K562 (cell line): ENCODE results near the gene PSD2. TPM values are rescaled to one million over a fixed set of nuclear protein-coding genes. Genes with fewer than 3 reads are reported as not detected.

Experiments
- ATAC-seq: fragments of 200-7000 bp; cut with Tn5 transposase; 3 replicates; pipeline ENCODE4 v1.9.1; 2020; ENCODE audit warnings: moderate library complexity
- BruUV-seq: library from RNA; stranded (reverse); fragments of 400-500 nt; replicated peaks from 2 replicates; lab custom pipeline; 2021; lab: Mats Ljungman, UMichigan
- CTCF ChIA-PET: fragments of 300-600 bp; formaldehyde crosslinking; extraction: SDS; loops from one replicate; lab custom pipeline; 2021; ENCODE audit warnings: low intra/inter-chr PET ratio; lab: Yijun Ruan, JAX
- POLR2A ChIA-PET: fragments of 300-600, 350-650 bp; sonication (Branson Sonifier 250); formaldehyde crosslinking; extraction: SDS; loops from one replicate; lab custom pipeline; 2021; ENCODE audit warnings: antibody characterized with exemption, inconsistent platforms; lab: Yijun Ruan, JAX
- DNase-seq, 4 experiments: peaks; one replicate each; pipeline versions ENCODE4 v3.0.0 to v3.0.0-alpha.2; 2011 to 2018; ENCODE audit warnings: low spot score in 3 of 4, mixed read lengths in 3 of 4; ENCODE audit errors: extremely low read depth in 1 of 4
- FAIRE-seq: peaks from 2 replicates; lab custom pipeline; 2011; peaks lifted over from hg19 to GRCh38; lab: Jason Lieb, UNC
- H2AFZ ChIP-seq: 2 replicates; pipeline ENCODE4 v1.6.0; 2011; ENCODE audit warnings: low read depth, low read length, control low read depth, inconsistent platforms
- H3K27ac ChIP-seq: fragments of 200-600 bp; 3 replicates; pipeline ENCODE4 v1.8.0; 2011; ENCODE audit warnings: low read depth, mild to moderate bottlenecking, control low read depth, inconsistent platforms, low read length, moderate library complexity, mixed read lengths; ENCODE audit errors: extremely low read depth
- H3K27me3 ChIP-seq, 2 experiments: fragments of 300-600 bp in 1 of 2; 2 replicates in 1 of 2; 3 replicates in 1 of 2; pipeline versions ENCODE4 v1.6.0 to v1.8.0; 2011; ENCODE audit warnings: inconsistent platforms in 2 of 2, low read length in 2 of 2, mild to moderate bottlenecking in 1 of 2, mixed read lengths in 1 of 2, moderate library complexity in 1 of 2; ENCODE audit not compliant: control insufficient read depth in 2 of 2, insufficient read depth in 2 of 2
- H3K36me3 ChIP-seq: fragments of 300-600 bp; 3 replicates; pipeline ENCODE4 v1.8.0; 2011; ENCODE audit warnings: mild to moderate bottlenecking, low read length, inconsistent platforms; ENCODE audit not compliant: control insufficient read depth, insufficient read depth
- H3K4me1 ChIP-seq, 2 experiments: fragments of 200-600 bp in 1 of 2; replicated peaks in 1 of 2; 2 replicates in 1 of 2; 3 replicates in 1 of 2; pipeline versions ENCODE4 v1.5.1 to v1.8.0; 2011; ENCODE audit warnings: inconsistent platforms in 2 of 2, low read length in 2 of 2, mild to moderate bottlenecking in 1 of 2, mixed read lengths in 1 of 2, moderate library complexity in 1 of 2; ENCODE audit not compliant: control insufficient read depth in 2 of 2, insufficient read depth in 2 of 2
- H3K4me2 ChIP-seq: 2 replicates; pipeline ENCODE4 v1.6.1; 2011; ENCODE audit warnings: low read length, control low read depth, inconsistent platforms, mixed read lengths; ENCODE audit not compliant: insufficient read depth
- H3K4me3 ChIP-seq: fragments of 200-600 bp; sonication (generic), shearing (Covaris generic); 2 replicates; pipeline ENCODE4 v1.5.1; 2016; ENCODE audit warnings: control low read depth, inconsistent platforms
- H3K79me2 ChIP-seq: fragments of 200-600 bp; 3 replicates; pipeline ENCODE4 v1.8.0; 2011; ENCODE audit warnings: low read length, inconsistent platforms; ENCODE audit not compliant: control insufficient read depth, insufficient read depth
- H3K9ac ChIP-seq, 2 experiments: 2 replicates each; pipeline versions ENCODE4 v1.6.0 to v1.6.1; 2011; ENCODE audit warnings: low read depth in 2 of 2, low read length in 2 of 2, control low read depth in 1 of 2, inconsistent platforms in 1 of 2, mild to moderate bottlenecking in 1 of 2, mixed read lengths in 1 of 2; ENCODE audit not compliant: insufficient read depth in 1 of 2
- H3K9me1 ChIP-seq: one replicate; pipeline ENCODE4 v1.6.0; 2011; ENCODE audit warnings: inconsistent platforms, mild to moderate bottlenecking, low read length, moderate library complexity; ENCODE audit not compliant: control insufficient read depth, insufficient read depth
- H3K9me3 ChIP-seq: replicated peaks from 2 replicates; pipeline ENCODE4 v1.5.1; 2011; ENCODE audit warnings: low read depth, low read length, inconsistent platforms; ENCODE audit not compliant: control insufficient read depth, insufficient read depth
- H4K20me1 ChIP-seq: replicated peaks from 2 replicates; pipeline ENCODE4 v1.6.1; 2011; ENCODE audit warnings: low read length, inconsistent platforms, mixed read lengths; ENCODE audit not compliant: control insufficient read depth, insufficient read depth
- CEBPG ChIP-seq, 3 experiments: fragments of 200-800 bp in 1 of 3; sonication (Bioruptor generic) in 1 of 3; sonication (generic) in 1 of 3; formaldehyde crosslinking in 1 of 3; IDR thresholded peaks in 2 of 3; conservative IDR thresholded peaks in 1 of 3; 2 replicates each; pipeline versions ENCODE4 v1.6.1 to v1.8.0; 2016 to 2022; ENCODE audit warnings: missing compliant biosample characterization in 2 of 3, missing genetic modification characterization in 2 of 3, mild to moderate bottlenecking in 1 of 3, missing genetic modification reagents in 1 of 3
- FOSL1 ChIP-seq: fragments of 200-800 bp; sonication (Bioruptor generic); conservative IDR thresholded peaks from 2 replicates; pipeline ENCODE4 v1.6.1; 2016; ENCODE audit warnings: missing genetic modification characterization, missing compliant biosample characterization
- IRF9 ChIP-seq: fragments of 450-650 bp; IDR thresholded peaks from 2 replicates; pipeline ENCODE4 v1.6.1; 2016; ENCODE audit warnings: missing biosample characterization, missing genetic modification characterization
- NFE2 ChIP-seq: IDR thresholded peaks from 2 replicates; pipeline ENCODE4 v1.6.1; 2014; ENCODE audit warnings: antibody characterized with exemption, low read depth
- SMAD2 ChIP-seq: fragments of 150-350 bp; IDR thresholded peaks from 2 replicates; pipeline ENCODE4 v1.6.1; 2014; ENCODE audit warnings: low read depth, mild to moderate bottlenecking, low read length
- ZNF384 ChIP-seq: IDR thresholded peaks from 2 replicates; pipeline ENCODE4 v1.6.1; 2012; ENCODE audit warnings: low read depth, low read length, improper control_type of control experiment
- WGBS: fragments of 100-300 bp; shearing (Covaris generic); methylation state at CpG from one replicate; pipeline ENCODE4 v1.1.6; 2016; ENCODE audit warnings: low coverage, mixed read lengths; ENCODE audit not compliant: insufficient coverage; ENCODE audit errors: missing lambda C conversion rate; 5-methylcytosine and 5-hydroxymethylcytosine counted together
- in situ Hi-C: fragments of 300-500 bp; cut with MboI; formaldehyde crosslinking; loops from 4 replicates; pipeline ENCODE4 v1.15.0; 2018; ENCODE audit warnings: inconsistent platforms, mixed read lengths
- intact Hi-C: fragments of 100-400 bp; cut with micrococcal nuclease; formaldehyde crosslinking; loops from 2 replicates; pipeline ENCODE4 v1.14.2; 2022
- polyA plus RNA-seq, 8 experiments: library from polyadenylated mRNA; depleted of rRNA in 4 of 8; stranded (reverse) in 5 of 8; unstranded in 3 of 8; fragments of >200 nt; fragmentation: Nextera tagmentation in 2 of 8; fragmentation: Illumina TruSeq in 1 of 8; extraction: Ambion mirVana in 2 of 8; extraction: Trizol in 1 of 8; gene quantifications; 2 replicates each; pipeline versions ENCODE4 v1.2.1 to v1.2.3, GENCODE V29; 2011 to 2014; ENCODE audit warnings: inconsistent platforms in 1 of 8, missing spikeins in 1 of 8
- total RNA-seq, 7 experiments: library from RNA; depleted of rRNA in 6 of 7; stranded (reverse); fragments of >200 nt in 6 of 7; fragmentation: Illumina TruSeq in 2 of 7; extraction: Trizol in 2 of 7; gene quantifications; 2 replicates each; pipeline versions ENCODE4 v1.2.1 to v1.2.3, GENCODE V29; 2011 to 2021; ENCODE audit warnings: low replicate concordance in 1 of 7

The PSD2 gene
- total and polyA plus RNA-seq, 9 of the 15 experiments (the other 6 are each of a cell fraction or from before 2014, with no cell fraction given): 0.01 to 0.09 (median 0.04) TPM; not detected in 4

- no TSS peak for BruUV-seq
- intact Hi-C loops (no loop called here), in situ Hi-C loops (no loop called here)
- H3K4me1 ChIP-seq: peaks cover 4 to 14% of the 10 kb centered on the region in 2 experiments; a peak in 4 of 5 replicates
- H3K27me3 ChIP-seq: peaks cover 0 to 12% of the 10 kb centered on the region in 2 experiments; a peak in 2 of 5 replicates
- H3K9ac ChIP-seq: no peak overlapping the region
- H3K27ac ChIP-seq: no peak overlapping the region
- no peak for FAIRE-seq
- H2AFZ ChIP-seq: no peak overlapping the region
- H3K4me2 ChIP-seq: no peak overlapping the region
- no peak for DNase-seq
- ChIA-PET CTCF (no interaction called here), POLR2A (no interaction called here)
- no peaks in the 10 kb centered on the region for H3K79me2 ChIP-seq
- no peak for TF ChIP-seq FOSL1 (tag)
- TF ChIP-seq SMAD2: no peak
- TF ChIP-seq CEBPG (CRISPR knock-in tag; IDR thresholded peaks at IDR 0.05): no peak
- TF ChIP-seq CEBPG (tag; conservative IDR thresholded peaks at IDR 0.05 in 1 of 2, IDR thresholded peaks at IDR 0.05 in 1 of 2): no peak
- no peak for TF ChIP-seq IRF9 (tag)
- no peak for TF ChIP-seq ZNF384
- no peak for TF ChIP-seq NFE2
- no peaks in the 10 kb centered on the region for H3K36me3 ChIP-seq
- H3K9me3 ChIP-seq: no peaks in the 10 kb centered on the region
- H3K9me1 ChIP-seq: no peaks in the 10 kb centered on the region
- ATAC-seq: no peak
- no peaks in the 10 kb centered on the region for H4K20me1 ChIP-seq
- 18% methylated on average over 7 of the region's 8 CpGs for WGBS
- H3K4me3 ChIP-seq: no peak overlapping the region
Measured at GRCh38 chr5:139772089-139772791, 23.4 kb upstream of the PSD2 start.
